Erythroblast (primary cell): Measurements from ENCODE around the gene KRTAP17-1.

ENCODE experiments used
- GATA1 ChIP-seq: IDR thresholded peaks from 2 replicates; pipeline ENCODE4 v1.6.1; 2011; ENCODE audit warnings: low read depth, mild to moderate bottlenecking, control low read depth, low read length, moderate library complexity
- POLR2A ChIP-seq: IDR thresholded peaks from 2 replicates; pipeline ENCODE4 v1.6.1; 2011; ENCODE audit warnings: mild to moderate bottlenecking, low read length

GRCh38 chr17:41308251-41308917, 7.1 kb downstream of the KRTAP17-1 start:
- no peak for TF ChIP-seq POLR2A
- TF ChIP-seq GATA1 = no peak
